Choroid plexus epithelial cell (primary cell): ENCODE results near the gene ALPG.
"Not testable (repeated sequence)": the region's sequence is repeated elsewhere in the genome, so short reads cannot be mapped to it uniquely, and the experiment has no call there.

Source experiments
- DNase-seq: peaks from one replicate; pipeline ENCODE4 v3.0.0-alpha.2; 2010; ENCODE audit warnings: low read depth
- H3K4me3 ChIP-seq: 2 replicates; pipeline ENCODE4 v1.5.1; 2011; ENCODE audit warnings: low read depth, mild to moderate bottlenecking, control low read depth, low read length, moderate library complexity
- TF ChIP-seq, protein P1 (sequence below): conservative IDR thresholded peaks from 2 replicates; pipeline ENCODE4 v1.5.1; 2011; ENCODE audit warnings: low read depth, mild to moderate bottlenecking, control low read depth, inconsistent platforms, low read length, moderate library complexity

The ALPG gene

DNA sequence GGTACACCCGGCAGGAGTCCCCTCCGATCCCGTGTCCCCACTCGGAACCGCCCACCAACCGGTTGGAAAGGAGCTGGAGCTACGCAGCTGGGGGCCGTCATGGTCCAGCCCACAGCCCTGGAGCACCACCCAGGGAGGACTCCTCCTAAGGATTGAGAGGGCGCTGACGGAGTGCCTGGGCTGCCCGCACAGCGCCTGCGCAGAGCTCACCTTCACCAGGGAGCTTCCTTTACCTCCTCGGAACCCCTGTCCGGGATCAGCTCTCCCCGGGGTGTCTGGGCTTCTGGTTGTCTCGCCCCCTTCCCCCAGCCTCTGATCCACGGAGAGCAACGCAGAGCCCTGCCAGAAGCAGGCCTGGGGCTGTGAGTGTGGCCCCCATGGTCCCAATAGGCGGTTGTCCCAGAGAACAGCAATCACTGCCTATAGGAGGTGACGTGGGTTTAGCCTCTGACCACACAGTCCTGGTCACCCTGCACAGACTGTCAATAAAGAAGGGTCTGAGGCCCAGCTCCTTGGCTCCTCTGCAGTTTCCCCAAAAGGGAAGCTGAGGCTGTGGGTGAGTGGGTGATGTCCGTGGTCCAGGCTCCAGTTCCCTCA, 14.6 kb downstream of the ALPG start:
- H3K4me3 ChIP-seq: no peak overlapping the region
- DNase-seq: no peak
- TF ChIP-seq, protein P1, sequence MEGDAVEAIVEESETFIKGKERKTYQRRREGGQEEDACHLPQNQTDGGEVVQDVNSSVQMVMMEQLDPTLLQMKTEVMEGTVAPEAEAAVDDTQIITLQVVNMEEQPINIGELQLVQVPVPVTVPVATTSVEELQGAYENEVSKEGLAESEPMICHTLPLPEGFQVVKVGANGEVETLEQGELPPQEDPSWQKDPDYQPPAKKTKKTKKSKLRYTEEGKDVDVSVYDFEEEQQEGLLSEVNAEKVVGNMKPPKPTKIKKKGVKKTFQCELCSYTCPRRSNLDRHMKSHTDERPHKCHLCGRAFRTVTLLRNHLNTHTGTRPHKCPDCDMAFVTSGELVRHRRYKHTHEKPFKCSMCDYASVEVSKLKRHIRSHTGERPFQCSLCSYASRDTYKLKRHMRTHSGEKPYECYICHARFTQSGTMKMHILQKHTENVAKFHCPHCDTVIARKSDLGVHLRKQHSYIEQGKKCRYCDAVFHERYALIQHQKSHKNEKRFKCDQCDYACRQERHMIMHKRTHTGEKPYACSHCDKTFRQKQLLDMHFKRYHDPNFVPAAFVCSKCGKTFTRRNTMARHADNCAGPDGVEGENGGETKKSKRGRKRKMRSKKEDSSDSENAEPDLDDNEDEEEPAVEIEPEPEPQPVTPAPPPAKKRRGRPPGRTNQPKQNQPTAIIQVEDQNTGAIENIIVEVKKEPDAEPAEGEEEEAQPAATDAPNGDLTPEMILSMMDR: no peak

DNA sequence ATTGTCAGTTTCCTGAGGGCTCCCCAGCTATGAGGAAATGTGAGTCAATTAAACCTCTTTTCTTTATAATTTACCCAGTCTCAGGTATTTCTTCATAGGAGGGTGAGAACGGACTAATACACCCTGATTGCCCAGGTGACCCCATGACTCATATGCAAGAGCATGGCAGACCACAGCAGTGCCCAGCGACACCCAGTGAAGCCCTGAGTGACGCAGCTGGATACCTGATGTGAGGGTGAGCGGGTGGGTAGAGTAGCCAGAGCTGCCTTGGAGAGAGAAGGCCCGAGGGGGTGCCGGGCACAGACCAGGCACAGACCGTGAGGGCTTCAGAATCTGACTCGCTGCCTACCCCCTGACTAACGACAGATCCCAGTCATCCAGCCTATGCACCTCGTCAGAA, 15.4 kb downstream of the ALPG start:
- no peak overlapping the region for H3K4me3 ChIP-seq
- TF ChIP-seq, protein P1: no peak
- no peak for DNase-seq

DNA sequence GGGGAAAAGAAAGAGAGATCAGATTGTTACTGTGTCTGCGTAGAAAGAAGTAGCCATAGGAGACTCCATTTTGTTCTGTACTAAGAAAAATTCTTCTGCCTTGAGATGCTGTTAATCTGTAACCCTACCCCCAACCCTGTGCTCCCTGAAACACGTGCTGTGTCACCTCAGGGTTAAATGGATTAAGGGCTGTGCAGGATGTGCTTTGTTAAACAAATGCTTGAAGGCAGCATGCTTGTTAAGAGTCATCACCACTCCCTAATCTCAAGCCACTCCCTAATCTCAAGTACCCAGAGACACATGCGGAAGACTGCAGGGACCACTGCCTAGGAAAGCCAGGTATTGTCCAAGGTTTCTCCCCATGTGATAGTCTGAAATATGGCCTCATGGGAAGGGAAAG, 16.4 kb downstream of the ALPG start:
- not testable (repeated sequence) for H3K4me3 ChIP-seq, DNase-seq

DNA sequence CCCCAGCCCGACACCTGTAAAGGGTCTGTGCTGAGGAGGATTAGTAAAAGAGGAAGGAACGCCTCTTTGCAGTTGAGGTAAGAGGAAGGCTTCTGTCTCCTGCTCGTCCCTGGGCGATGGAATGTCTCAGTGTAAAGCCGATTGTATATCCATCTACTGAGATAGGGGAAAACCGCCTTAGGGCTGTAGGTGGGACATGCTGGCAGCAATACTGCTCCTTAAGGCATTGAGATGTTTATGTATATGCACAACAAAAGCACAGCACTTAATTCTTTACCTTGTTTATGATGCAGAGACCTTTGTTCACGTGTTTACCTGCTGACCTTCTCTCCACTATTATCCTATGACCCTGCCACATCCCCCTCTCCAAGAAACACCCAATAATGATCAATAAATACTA, 16.8 kb downstream of the ALPG start:
- DNase-seq, H3K4me3 ChIP-seq: not testable (repeated sequence)

DNA sequence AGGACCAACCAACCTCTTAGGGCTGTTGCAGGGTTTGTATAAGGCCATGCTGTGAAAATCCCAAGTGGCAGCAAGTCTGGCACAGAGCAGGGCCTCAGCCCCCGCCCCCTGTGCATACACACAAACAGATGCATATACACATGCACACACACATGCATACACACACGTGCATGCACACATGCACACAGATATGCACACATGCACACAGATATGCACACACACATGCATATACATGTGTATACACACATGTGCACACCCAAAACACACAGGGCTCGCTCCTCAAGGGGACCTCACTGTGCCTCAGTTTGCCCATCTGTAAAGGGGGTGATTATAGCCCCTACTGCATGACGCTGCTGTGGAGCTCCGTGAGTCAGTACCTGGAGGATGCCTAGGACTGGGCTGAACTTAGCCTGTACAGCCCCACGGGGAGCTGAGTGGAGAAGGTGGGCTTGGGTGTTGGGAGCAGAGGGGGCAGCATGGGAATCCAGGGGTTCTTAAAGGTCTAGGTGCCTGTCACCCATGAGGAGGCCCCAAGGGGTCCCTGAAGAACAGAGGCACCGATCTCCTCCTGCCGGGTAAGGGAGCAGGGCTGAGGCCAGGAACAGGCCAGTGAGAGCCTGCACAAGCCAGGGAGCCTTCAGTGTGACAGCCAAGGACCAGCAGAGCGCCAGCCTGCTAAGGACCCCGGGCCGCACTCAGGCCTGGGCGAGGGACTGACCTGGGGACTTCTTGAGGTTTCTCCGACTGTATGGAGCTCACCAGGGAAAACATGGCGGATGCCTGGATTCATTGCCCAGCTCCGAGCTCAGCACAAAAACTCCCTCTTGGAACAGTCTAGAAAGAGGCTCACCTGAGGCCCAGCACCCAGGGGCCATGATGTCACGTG, 25.3 kb downstream of the ALPG start:
- no peak for DNase-seq
- H3K4me3 ChIP-seq: no peak overlapping the region
- TF ChIP-seq, protein P1: no peak

DNA sequence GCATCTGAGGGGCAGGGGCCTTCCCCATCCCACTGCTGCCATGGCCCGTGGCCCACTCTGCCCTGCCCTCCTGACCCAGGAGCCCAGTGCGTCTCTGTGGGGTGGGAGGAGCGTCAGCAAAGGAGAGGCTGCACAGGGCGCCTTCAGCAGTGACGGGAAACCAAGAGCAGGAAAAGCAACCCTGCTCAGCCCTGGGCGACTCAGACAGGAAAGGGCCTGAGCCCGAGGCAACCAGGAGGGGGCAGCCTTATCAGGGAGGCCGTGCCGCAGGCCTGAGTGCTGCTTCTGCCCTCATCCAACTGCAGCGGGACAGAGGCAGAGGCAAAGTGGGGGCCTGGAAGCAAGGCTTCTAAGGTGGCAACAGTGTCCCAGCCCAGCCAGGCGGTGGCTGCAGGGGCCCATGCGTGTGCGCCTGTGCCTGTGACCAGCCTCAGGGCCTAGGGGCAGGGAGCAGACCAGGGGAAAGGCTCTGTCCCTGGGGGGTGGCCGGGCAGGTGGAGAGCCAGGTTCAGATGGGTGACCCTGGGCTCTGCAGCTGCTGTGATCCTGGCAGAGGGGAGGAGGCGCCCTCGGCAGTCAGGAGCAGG, 26.0 kb downstream of the ALPG start:
- no peak overlapping the region for H3K4me3 ChIP-seq
- no peak for DNase-seq
- TF ChIP-seq, protein P1: peak; percentile 25

DNA sequence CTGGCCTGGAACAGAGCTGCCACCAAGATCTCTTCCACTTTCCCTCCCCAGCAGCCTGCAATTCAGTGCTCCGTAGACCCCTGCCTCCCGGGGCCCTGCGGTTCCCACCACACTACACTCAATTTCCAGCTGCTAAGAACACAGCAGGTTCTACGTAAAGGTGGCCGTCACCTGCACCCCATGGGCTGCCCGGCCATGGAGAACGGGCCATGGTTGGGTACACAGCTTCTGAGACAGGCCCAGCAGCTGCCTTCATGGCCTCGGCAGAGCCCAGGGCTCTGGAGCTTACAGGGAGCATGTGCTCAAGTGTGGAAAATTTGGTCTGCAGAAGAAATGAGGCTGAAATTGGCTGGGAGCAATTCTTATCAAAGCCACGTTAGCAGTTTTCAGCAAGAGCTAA, 27.0 kb downstream of the ALPG start:
- H3K4me3 ChIP-seq, DNase-seq: not testable (repeated sequence)

DNA sequence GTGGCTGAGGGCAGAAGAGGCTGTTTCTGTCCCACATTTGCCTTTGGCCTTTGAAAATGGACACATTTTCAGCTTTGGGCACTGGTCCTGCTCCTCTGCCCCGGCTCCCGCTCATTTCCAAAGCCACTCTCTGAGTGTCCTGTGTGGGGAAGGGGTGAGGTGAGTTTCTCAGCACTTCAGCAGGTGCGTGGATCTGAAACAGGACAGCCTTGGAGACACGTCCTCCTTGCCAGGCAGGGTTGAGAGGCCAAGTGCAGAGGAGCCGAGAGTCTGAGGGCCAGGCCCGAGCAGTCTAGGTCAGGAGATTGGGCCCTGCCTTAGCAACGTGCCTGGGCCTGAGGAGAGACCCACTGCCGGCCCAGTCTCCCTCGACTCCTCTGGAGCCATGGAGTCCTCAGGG, 27.4 kb downstream of the ALPG start:
- TF ChIP-seq, protein P1: no peak
- DNase-seq: no peak
- H3K4me3 ChIP-seq: no peak overlapping the region
